WTC11 (cell line): Measurements from ENCODE around the gene CARHSP1.
A peak's percentile ranks its signal among the peaks of the same experiment; 100 is the strongest.

Source experiments
- ATF2 ChIP-seq: sonication (generic); formaldehyde crosslinking; IDR thresholded peaks from 2 replicates; pipeline ENCODE4 v1.8.1; 2022; ENCODE audit warnings: low read depth, missing genetic modification reagents, borderline replicate concordance
- E2F4 ChIP-seq: sonication (generic); formaldehyde crosslinking; IDR thresholded peaks from 2 replicates; pipeline ENCODE4 v1.8.1; 2022; ENCODE audit warnings: low read depth, mild to moderate bottlenecking, moderate library complexity, missing genetic modification reagents, borderline replicate concordance
- E2F5 ChIP-seq: sonication (generic); formaldehyde crosslinking; IDR thresholded peaks from 2 replicates; pipeline ENCODE4 v1.8.1; 2022; ENCODE audit warnings: mild to moderate bottlenecking, moderate library complexity, missing genetic modification reagents
- NR2C2 ChIP-seq: sonication (generic); formaldehyde crosslinking; IDR thresholded peaks from 2 replicates; pipeline ENCODE4 v1.8.0; 2022; ENCODE audit warnings: mild to moderate bottlenecking, missing genetic modification reagents
- TP53 ChIP-seq: sonication (generic); formaldehyde crosslinking; IDR thresholded peaks from 2 replicates; pipeline ENCODE4 v1.8.1; 2023; ENCODE audit warnings: mild to moderate bottlenecking, missing genetic modification reagents
- USF2 ChIP-seq: sonication (generic); formaldehyde crosslinking; IDR thresholded peaks from 2 replicates; pipeline ENCODE4 v1.8.1; 2023; ENCODE audit warnings: mild to moderate bottlenecking, missing genetic modification reagents, moderate library complexity
- ZNF121 ChIP-seq: sonication (generic); formaldehyde crosslinking; IDR thresholded peaks from 2 replicates; pipeline ENCODE4 v1.8.0; 2023; ENCODE audit warnings: missing genetic modification reagents
- ZNF263 ChIP-seq: sonication (generic); formaldehyde crosslinking; IDR thresholded peaks from 2 replicates; pipeline ENCODE4 v1.8.1; 2022; ENCODE audit warnings: low read depth, mild to moderate bottlenecking, moderate library complexity, missing genetic modification reagents
- TF ChIP-seq, protein P1 (sequence below): fragments of 200-600 bp; IDR thresholded peaks from 2 replicates; pipeline ENCODE4 v1.8.0; 2022; ENCODE audit warnings: antibody characterized with exemption
- TF ChIP-seq, protein P2 (sequence below): sonication (generic); formaldehyde crosslinking; IDR thresholded peaks from 2 replicates; pipeline ENCODE4 v1.8.0; 2023; ENCODE audit warnings: missing genetic modification reagents
- TF ChIP-seq, protein P3 (sequence below): sonication (generic); formaldehyde crosslinking; IDR thresholded peaks from 2 replicates; pipeline ENCODE4 v1.8.0; 2022; ENCODE audit warnings: missing genetic modification reagents
- TF ChIP-seq, protein P4 (sequence below): fragments of 250-450 bp; sonication (Bioruptor Pico); IDR thresholded peaks from 2 replicates; pipeline ENCODE4 v1.9.0; 2021; ENCODE audit warnings: mild to moderate bottlenecking

- TF ChIP-seq, protein P1, sequence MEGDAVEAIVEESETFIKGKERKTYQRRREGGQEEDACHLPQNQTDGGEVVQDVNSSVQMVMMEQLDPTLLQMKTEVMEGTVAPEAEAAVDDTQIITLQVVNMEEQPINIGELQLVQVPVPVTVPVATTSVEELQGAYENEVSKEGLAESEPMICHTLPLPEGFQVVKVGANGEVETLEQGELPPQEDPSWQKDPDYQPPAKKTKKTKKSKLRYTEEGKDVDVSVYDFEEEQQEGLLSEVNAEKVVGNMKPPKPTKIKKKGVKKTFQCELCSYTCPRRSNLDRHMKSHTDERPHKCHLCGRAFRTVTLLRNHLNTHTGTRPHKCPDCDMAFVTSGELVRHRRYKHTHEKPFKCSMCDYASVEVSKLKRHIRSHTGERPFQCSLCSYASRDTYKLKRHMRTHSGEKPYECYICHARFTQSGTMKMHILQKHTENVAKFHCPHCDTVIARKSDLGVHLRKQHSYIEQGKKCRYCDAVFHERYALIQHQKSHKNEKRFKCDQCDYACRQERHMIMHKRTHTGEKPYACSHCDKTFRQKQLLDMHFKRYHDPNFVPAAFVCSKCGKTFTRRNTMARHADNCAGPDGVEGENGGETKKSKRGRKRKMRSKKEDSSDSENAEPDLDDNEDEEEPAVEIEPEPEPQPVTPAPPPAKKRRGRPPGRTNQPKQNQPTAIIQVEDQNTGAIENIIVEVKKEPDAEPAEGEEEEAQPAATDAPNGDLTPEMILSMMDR, result no peak
- TF ChIP-seq USF2 (CRISPR knock-in tag), result no peak
- TF ChIP-seq TP53 (CRISPR knock-in tag), result no peak
- TF ChIP-seq ZNF263 (CRISPR knock-in tag), result no peak
- no peak for TF ChIP-seq E2F4 (CRISPR knock-in tag)
- no peak for TF ChIP-seq ATF2 (CRISPR knock-in tag)
- no peak for TF ChIP-seq NR2C2 (CRISPR knock-in tag)
- TF ChIP-seq, protein P2, sequence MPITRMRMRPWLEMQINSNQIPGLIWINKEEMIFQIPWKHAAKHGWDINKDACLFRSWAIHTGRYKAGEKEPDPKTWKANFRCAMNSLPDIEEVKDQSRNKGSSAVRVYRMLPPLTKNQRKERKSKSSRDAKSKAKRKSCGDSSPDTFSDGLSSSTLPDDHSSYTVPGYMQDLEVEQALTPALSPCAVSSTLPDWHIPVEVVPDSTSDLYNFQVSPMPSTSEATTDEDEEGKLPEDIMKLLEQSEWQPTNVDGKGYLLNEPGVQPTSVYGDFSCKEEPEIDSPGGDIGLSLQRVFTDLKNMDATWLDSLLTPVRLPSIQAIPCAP (CRISPR knock-in tag), result no peak
- TF ChIP-seq, protein P3, sequence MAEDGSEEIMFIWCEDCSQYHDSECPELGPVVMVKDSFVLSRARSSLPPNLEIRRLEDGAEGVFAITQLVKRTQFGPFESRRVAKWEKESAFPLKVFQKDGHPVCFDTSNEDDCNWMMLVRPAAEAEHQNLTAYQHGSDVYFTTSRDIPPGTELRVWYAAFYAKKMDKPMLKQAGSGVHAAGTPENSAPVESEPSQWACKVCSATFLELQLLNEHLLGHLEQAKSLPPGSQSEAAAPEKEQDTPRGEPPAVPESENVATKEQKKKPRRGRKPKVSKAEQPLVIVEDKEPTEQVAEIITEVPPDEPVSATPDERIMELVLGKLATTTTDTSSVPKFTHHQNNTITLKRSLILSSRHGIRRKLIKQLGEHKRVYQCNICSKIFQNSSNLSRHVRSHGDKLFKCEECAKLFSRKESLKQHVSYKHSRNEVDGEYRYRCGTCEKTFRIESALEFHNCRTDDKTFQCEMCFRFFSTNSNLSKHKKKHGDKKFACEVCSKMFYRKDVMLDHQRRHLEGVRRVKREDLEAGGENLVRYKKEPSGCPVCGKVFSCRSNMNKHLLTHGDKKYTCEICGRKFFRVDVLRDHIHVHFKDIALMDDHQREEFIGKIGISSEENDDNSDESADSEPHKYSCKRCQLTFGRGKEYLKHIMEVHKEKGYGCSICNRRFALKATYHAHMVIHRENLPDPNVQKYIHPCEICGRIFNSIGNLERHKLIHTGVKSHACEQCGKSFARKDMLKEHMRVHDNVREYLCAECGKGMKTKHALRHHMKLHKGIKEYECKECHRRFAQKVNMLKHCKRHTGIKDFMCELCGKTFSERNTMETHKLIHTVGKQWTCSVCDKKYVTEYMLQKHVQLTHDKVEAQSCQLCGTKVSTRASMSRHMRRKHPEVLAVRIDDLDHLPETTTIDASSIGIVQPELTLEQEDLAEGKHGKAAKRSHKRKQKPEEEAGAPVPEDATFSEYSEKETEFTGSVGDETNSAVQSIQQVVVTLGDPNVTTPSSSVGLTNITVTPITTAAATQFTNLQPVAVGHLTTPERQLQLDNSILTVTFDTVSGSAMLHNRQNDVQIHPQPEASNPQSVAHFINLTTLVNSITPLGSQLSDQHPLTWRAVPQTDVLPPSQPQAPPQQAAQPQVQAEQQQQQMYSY (CRISPR knock-in tag), result no peak
- 0 out of 2 replicates have a peak, but pooled peaks have one; percentile 27 for TF ChIP-seq E2F5 (CRISPR knock-in tag)
- TF ChIP-seq, protein P4, sequence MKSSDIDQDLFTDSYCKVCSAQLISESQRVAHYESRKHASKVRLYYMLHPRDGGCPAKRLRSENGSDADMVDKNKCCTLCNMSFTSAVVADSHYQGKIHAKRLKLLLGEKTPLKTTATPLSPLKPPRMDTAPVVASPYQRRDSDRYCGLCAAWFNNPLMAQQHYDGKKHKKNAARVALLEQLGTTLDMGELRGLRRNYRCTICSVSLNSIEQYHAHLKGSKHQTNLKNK (CRISPR knock-in tag), result no peak
- no peak for TF ChIP-seq ZNF121 (CRISPR knock-in tag)
Observed at GRCh38 chr16:8868416-8869211, at the start of gene CARHSP1.
